Measurements from ENCODE around the gene FN1.

Gene FN1

DNA sequence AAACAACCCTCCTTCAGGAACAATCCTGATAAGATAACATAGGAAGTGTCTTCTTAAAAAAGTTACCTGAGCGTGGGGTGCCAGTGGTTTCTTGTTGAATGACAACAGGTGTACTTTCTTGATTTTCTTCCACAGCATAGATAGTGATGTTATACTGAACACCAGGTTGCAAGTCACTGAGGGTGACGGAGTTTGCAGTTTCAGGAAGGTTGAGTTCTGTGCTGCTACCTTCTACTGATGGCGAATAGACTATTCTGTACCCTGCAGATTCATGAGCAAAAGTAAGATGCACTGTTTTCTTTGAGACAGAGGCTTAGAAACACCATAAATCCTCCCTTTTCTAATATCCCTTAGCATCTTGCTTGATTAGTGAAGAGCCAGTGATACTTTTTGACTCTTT lies 28.8 kb downstream of the FN1 start:
- no peak for DNase-seq (ENCODE audit: low read depth in 2 of 2)

DNA sequence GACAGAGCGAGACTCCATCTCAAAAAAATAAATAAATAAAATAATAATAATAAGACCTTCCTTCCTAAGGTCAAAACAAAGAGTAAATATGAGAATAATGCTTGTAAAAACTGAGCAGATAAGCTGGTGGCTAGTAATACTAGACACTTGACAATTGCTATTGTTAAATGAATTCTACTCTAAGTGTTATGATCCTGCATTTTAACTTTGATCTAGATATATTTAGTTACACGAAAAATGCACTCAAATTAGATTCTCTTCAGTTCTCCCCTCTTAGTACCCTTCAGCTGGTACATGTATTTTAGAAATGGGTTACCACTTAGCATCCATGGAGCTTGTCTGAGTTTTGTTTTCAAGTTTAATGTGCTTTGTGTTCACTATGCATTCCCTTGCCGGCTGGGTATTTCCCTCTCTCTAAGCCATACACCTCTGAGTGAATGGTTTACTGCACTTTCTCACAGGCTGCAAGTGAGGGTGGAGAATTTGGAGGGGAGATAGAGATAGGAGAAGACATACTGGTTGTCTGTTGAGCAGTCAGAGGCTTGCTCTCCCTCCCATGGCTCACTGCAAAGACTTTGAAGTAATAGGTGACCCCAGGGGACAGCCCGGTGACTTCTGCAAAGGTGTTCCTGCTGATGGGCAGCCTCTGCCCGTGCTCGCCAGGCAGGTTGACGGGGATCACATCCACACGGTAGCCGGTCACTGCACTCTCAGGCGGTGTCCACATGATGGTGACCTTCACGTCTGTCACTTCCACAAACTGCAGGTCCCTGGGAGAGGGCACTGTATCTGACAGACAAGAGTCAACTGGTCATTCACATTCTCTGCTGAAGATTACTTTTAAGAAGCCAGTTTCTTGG lies 29.9 kb downstream of the FN1 start:
- no peak for DNase-seq (ENCODE audit: low read depth in 2 of 2)

DNA sequence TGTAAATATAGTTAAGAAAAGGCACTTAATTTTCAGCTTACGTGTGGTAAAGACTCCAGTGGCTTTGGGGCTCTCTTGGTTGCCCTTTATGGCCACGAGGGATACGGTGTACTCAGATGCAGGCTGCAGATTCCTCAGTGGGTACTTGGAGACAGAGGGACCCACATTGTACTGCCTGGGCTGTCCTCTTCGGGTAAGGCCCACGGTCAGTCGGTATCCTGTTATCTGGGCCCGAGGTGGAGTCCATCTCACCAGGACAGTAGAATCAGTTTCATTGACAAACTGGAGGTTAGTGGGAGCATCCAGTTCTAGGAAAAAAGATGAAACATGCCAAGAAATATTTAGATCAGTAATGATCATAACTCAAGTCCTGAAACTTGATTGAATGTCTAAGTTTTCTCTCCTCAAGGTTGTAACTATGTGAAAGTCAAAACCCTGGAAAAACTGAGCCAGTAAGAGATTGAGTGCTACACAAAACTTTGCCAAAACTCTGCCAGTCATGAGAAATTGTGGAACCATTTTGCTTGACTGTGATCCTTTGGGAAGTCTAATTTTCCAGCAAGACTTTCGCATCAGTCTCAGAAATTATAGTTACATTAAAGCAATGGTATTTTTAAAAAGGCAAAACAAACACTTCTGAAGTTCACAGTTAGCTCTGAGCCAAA lies 31.4 kb downstream of the FN1 start:
- DNase-seq (ENCODE audit: low read depth in 2 of 2): no peak

DNA sequence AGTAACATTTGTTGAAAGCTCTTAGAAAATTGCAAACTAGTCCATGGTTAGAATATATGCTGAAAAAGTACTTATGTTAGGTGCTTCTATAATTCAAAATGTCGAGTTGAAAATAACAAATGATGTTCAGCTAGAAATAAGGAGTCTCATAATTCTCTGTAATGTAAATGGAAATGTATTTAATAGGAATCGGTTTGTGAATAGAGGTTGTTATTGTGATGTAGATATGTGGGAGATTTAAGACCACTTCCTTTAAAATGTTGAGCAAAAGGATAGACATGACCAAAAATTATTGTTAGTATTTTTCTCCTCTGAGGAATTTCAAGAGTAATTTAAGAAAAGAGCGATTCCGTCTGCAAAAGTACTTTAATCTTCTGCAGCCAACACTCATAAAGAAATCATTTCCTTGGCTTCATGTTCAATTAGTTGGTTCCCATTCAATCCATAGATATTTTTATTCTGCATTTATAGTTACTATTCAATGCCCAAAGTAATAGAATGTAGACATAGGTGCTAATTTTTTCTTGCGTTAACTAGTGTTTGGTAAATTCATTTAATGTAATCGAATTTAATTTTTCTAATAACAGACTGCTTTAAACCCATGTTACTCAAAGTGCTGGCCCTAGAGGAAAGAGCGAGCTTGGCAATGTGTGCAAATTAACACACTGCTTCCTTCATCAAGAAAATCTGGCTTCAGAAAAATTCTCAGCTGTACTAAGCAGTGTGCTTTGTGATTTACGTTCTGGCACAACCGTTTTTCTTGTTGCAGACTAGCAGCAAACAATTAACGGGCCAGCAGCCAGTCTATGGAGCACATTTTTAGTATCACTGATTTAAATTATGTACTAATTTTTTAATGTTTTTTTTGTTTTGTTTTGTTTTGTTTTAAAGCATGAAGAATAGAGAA lies 32.2 kb downstream of the FN1 start:
- DNase-seq (ENCODE audit: low read depth in 2 of 2): no peak

DNA sequence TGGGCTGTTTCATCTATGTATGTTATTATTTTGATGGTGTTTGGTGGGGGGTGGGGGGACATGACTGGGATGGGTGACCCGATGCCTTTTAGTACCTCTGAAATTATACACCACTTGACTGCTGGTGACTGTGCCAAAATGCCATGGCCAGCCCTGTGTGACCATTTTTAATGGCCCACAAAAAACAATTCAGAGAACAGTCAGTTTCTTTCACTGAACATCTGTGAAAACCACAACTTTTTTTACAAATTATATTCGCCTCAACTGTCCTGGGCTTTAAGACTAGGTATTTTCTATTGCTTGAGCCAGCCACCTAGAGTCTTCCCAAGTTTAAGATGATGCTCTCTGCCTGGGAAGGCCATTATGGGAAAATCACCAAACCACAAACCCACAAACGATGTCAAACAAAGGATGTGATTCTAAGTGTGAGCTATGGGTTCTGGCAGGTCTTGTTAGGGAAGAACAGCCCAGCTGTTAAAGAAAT lies 33.9 kb downstream of the FN1 start:
- DNase-seq (ENCODE audit: low read depth in 2 of 2): peak; percentile 78 to 81

DNA sequence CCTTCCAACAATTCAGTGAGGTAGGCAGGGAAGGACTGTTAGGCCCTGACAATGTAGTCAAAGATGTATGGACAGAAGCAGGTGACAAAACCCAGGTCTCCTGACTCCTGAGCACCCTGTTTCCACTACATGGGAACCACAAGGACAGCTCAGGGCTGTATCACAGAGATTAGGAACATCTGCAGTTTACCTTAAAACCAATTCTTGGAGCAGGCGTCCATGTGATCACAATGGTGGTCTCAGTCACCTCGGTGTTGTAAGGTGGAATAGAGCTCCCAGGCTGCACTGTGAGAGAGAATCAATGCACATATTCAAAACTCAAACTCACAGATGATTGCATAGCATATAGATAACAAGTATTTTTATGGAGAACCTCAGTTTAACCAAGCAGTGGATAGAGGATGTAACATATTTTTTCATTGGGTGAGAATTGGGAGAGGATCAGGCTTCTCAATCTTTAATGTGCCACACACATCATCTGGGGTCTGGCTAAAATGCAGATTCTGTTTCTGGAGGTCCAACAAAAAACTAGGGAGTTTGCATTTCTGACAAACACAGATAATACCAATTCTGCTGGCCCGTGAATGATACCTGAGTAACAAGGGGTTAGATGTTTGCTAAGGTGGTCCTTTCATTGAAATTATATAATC lies 36.7 kb downstream of the FN1 start:
- no peak for DNase-seq (ENCODE audit: low read depth in 2 of 2)

DNA sequence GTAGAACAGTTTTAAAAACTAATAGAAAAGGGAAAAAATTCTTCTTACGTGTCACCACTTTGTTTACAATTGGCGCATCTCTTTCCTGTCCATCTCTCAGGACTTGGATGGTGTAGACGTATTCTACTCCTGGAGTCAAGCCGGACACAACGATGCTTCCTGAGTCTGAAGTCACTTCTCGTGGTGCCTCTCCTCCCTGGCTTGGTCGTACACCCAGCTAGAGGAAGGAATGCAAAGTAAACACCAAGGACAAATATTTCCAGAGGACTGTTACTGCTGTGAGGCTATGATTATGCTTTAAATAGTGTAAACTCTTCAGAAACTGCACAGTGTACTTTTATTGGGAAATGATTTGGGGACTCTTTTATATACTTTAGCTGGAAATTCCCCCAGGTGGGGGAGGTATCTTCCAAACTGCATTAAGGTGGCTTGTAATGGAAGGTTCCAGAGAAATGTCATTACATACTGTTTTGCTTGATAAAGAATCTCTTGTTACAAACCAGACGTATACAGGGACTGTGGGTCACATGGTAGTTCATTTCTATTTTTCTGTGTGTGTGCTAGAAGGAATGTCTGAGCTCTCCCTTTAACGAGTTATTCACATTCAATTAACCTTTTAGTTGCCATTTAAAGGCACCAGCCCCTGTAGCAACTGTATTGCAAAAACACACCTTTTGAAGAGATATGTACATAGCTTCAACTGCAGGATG lies 38.1 kb downstream of the FN1 start:
- no peak for DNase-seq (ENCODE audit: low read depth in 2 of 2)

DNA sequence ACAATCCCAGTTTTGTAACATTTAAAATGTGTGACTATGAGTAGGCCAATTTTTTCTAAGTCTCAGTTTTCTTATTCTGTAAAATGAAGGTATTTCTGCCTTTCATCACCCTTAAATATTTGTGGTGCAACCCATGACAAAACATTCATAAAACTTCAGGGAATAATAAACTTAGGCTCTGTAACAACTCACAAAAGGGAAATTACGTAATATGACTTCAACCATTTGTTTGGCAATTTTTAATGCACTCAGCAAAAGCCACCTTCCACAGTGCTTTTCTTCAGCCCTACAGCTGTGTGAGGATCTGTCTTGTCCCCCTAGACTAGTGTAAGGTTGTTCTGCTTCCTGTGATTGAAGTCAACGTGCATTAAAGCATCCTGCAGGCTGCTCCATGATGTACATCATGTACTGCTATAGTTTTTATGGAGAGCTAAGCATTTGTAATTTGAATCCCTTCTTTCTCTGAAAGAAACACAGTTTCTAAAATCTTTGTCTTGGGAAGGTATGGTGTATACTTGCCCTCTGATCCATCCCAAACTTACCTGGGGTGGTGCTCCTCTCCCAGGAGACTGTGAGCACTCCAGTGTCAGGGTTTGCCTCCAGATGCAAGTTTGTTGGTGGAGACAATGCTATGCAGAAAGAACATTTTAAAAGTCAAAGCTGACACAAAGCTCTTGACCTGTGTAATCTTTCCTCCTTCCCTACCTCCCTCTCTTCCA lies 39.1 kb downstream of the FN1 start:
- DNase-seq (ENCODE audit: low read depth in 2 of 2): peak; percentile 73 to 81

DNA sequence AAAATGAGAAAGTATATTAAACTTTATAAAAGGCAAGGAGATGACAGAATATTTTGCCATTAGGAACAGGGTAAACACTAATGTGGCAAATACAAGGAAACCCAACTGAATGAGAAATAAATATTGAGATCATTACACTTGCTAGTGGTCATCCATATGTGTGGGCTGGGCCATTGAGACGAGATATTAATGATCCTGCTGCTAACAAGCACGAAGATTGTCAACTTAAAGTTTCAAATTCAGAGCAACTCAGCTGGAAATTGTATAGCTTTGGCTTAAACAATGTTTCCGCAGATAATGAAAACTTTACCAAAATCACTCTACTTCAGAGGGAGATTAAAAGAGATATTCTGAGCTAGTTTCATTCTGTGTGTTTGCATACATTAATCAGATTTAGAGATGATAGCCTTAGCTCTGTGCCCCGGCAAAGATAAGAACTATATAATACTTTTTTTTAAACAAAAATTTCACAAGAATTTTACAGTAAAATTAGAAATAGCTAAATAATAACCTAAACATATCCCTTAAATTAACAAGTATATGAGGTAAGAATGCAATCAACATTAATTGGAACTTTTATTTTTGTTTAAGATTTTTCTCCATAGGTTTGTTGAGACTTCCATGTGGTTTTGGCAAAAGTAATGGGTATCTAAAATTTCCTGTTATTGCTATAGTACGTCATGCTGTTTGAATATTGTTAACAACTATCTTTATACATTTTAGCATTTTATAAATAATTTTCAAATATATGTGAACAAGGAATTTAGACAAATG lies 40.0 kb downstream of the FN1 start:
- DNase-seq (ENCODE audit: low read depth in 2 of 2): no peak

DNA sequence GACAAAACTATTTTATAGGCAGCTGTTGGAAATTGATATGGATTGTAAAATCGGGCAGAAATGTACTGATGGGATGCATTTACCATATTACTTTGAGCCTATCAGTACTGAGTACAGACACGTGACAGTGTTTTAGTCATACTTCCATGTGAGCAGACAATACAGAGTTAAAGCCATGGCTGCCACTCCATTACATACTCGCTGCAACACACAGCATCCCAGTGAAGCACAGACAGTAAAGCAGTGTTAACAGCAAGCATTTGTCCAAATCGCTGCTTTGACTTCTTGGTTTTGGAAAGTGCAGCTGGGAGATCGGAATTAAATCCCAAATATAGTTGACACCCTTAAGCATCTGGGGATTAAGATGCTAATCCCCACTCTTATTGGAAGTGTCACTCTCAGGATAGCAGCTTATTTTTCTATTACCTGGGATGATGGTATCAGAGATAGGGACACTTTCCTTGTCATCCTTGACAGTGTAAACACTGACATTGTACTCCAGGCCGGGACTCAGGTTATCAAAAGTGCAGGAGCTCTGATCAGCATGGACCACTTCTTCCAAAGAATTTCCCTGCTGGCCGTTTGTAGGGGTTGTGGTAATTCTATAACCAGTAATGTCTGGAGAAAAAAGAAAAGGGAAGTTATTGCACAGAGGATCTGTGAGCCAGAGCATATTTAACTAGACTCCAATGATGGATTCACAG lies 41.6 kb downstream of the FN1 start:
- no peak for DNase-seq (ENCODE audit: low read depth in 2 of 2)

DNA sequence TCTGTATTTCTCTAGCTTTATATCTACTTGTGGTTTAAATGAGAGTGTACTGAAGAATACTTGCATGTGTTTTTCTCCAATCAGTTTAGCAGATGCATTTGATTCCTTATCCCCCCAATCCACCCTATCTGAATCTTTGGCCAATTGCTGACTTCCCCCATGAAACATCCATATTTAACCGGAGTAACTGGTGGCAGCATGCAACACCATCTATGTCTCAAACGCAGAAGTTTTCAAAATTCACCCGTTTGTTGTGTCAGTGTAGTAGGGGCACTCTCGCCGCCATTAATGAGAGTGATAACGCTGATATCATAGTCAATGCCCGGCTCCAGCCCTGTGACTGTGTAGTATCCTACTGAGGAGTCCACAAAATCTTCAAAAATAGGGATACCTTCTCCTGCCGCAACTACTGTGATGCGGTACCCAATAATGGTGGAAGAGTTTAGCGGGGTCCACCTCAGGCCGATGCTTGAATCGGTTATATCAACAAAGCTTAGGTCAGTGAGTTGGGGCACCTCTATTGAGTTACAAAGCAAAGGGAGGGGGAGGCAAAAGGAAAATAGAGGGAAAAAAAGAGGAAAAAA lies 43.1 kb downstream of the FN1 start:
- DNase-seq (ENCODE audit: low read depth in 2 of 2): no peak

DNA sequence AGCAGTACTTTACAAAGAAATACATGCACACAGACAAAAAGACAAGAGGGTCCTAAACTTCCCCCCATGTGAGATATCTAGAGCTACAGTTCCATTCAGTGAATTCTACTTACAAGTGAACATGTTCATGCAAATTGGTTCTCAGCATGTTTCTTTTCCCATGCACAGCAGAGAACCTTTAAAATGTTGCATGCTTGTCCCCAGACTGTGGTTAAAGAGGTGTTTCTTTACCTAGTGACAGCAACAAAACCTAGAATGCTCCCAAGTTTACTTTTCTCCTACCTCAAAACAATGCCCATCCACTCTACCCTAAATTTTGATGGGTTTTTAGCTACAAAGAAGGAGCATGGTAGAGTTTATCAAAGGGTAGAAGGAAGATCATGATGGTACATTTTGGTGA lies 43.7 kb downstream of the FN1 start:
- no peak for DNase-seq (ENCODE audit: low read depth in 2 of 2)

DNA sequence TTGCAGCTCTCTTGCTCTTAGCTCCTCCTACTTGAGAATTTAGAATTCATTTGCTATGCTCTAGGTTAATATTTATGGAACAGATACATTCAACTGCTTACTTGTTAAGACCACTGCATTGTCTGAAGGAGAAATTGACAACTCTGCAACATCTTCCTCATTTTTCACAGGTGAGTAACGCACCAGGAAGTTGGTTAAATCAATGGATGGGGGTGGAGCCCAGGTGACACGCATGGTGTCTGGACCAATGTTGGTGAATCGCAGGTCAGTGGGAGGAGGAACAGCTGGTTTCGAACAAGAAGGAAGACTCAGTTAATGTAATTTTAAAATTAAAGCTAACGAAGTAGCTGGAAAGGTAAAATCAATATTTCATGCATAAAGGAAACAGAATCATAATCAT lies 44.3 kb downstream of the FN1 start:
- DNase-seq (ENCODE audit: low read depth in 2 of 2): no peak

DNA sequence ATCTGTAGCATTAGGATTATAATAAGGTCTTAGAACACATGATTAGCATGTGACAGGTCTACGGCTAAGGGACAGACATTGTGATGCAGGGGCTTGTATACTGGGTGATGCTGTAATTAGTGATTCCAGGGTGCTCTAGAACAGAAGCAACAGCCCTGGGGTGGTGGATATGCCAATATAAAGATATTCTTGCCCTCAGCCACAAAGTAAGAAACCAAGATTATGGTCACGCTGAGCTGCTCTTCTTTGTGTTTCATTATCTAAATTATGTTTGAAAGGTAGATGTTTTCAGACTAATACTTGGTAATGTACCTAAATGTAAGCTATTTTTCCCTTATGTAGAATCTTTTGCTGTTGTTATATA lies 45.3 kb downstream of the FN1 start:
- DNase-seq (ENCODE audit: low read depth in 2 of 2): no peak

DNA sequence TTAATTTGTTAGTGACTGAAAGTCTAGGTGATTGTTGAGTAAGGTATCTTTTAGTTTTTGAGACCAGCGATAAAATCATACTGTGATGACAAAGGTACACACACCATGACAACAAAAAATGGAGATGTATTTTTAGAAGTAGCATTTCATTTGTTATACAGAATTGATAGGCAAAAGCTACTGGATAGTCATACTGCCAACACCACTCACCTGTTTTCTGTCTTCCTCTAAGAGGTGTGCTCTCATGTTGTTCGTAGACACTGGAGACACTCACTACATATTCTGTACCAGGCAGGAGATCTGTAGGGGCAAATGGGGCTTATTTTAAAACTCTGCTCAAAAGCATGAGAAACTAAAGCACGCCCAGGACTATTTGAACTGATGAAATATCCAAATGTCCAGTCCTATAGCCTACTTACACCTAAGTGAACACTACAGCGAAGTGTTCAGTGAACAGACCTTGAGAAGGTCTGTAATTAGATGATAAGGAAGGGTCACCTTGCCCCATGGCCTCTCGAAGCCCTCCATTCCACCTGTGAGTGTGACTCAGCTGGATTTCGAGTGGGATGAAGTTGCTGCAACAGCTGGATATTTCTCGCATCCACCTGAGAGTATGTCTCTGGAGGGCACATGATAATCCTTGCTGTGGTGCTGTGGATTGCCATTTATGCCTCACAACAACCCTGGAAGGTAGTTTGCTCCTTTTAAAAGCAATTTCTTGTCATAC lies 47.7 kb downstream of the FN1 start:
- DNase-seq (ENCODE audit: low read depth in 2 of 2): no peak

DNA sequence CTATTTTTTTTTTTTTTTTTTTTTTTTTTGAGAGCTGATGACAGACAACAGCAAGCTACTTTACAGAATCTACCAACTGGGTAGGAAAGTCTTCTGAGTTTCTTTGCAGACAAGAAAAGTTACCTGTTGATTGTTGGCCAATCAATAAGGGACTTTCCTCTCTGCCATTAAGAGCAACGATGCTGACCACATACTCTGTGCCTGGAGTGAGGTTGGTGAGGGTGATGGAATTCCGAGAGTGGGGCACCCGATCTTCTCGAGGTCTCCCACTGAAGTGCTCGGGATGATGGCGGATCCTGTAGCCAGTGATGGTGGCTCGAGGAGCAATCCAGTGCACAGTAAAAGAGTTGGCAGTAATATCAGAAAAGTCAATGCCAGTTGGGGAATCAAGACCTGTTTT lies 49.3 kb downstream of the FN1 start:
- DNase-seq (ENCODE audit: low read depth in 2 of 2): no peak

DNA sequence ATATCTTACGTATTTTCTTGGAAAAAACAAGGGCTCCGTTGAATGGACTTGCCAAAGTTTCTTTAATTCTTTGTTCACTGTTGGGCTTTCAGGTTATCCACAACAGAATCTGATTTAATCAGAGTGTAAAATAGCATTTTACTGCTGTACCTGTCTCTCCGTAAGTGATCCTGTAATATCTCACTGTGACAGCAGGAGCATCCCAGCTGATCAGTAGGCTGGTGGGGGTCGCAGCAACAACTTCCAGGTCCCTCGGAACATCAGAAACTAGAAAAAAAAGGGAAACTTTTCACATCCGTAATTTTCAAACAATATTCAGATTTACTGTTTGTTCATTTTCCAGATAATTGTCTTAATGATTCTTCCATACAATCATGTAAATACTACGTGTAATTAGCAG lies 51.2 kb downstream of the FN1 start:
- DNase-seq (ENCODE audit: low read depth in 2 of 2): no peak

DNA sequence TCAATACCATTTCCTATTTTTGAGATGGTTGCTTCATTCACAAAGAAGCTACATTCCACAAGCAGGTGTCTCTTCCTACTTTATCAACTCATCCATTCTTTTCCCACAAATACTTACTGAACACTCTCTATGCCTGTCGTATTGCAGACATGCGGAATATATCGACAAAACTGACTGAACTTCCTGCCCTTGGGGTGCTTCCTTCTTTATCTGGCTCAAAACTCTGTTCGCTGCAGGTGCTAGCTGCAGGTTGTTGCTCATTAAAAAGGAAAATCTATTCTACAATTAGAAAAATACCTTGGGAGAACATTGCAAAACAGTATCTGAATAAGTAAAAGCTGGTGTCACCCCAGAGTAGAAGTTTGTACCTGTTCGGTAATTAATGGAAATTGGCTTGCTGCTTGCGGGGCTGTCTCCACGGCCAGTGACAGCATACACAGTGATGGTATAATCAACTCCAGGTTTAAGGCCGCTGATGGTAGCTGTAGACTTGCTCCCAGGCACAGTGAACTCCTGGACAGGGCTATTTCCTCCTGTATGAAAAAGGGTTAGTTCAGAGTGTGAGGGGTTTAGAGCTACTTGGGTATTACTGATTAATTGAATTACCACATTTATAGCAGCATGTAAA lies 52.1 kb downstream of the FN1 start:
- no peak for DNase-seq (ENCODE audit: low read depth in 2 of 2)
